IMR-90 (cell line): Measurements from ENCODE around the gene YRDC. TPM values are rescaled to one million over a fixed set of nuclear protein-coding genes. Genes with fewer than 3 reads are reported as not detected.

ENCODE experiments used
- ATAC-seq: fragments of 200-7000 bp; cut with Tn5 transposase; 2 replicates; pipeline ENCODE4 v1.9.1; 2020; ENCODE audit warnings: low read depth, mild to moderate bottlenecking, moderate library complexity
- BruUV-seq: library from RNA; stranded (reverse); fragments of 400-500 nt; replicated peaks from 2 replicates; lab custom pipeline; 2021; lab: Mats Ljungman, UMichigan
- CTCF ChIA-PET: fragments of 300-600 bp; formaldehyde crosslinking; extraction: SDS; loops from one replicate; lab custom pipeline; 2021; ENCODE audit warnings: antibody characterized with exemption; lab: Yijun Ruan, JAX
- POLR2A ChIA-PET: fragments of 300-600 bp; sonication (Branson Sonifier 250); formaldehyde crosslinking; loops from one replicate; lab custom pipeline; 2022; ENCODE audit warnings: antibody characterized with exemption; ENCODE audit not compliant: unreplicated experiment; lab: Charles Lee
- DNase-seq: peaks from one replicate; pipeline ENCODE4 v3.0.0; 2013
- H2AFZ ChIP-seq: replicated peaks from 2 replicates; pipeline ENCODE3; 2013; ENCODE audit warnings: low read length, mild to moderate bottlenecking; ENCODE audit not compliant: poor library complexity
- H2AK5ac ChIP-seq: 2 replicates; pipeline ENCODE4 v1.6.1; 2013; ENCODE audit warnings: low read depth, low read length, inconsistent platforms
- H2AK9ac ChIP-seq: replicated peaks from 2 replicates; pipeline ENCODE3; 2013; ENCODE audit warnings: mild to moderate bottlenecking, low read depth, low read length, moderate library complexity; ENCODE audit not compliant: poor library complexity
- H2BK120ac ChIP-seq: 2 replicates; pipeline ENCODE4 v1.6.1; 2013; ENCODE audit warnings: low read depth, low read length, inconsistent platforms
- H2BK15ac ChIP-seq: 3 replicates; pipeline ENCODE4 v1.6.1; 2013; ENCODE audit warnings: low read depth, low read length, inconsistent platforms
- H2BK20ac ChIP-seq: 2 replicates; pipeline ENCODE4 v1.6.1; 2013; ENCODE audit warnings: low read depth, mild to moderate bottlenecking, inconsistent platforms, low read length, moderate library complexity
- H2BK5ac ChIP-seq: 2 replicates; pipeline ENCODE4 v1.6.1; 2013; ENCODE audit warnings: mild to moderate bottlenecking, low read depth, low read length, inconsistent platforms; ENCODE audit not compliant: poor library complexity, severe bottlenecking
- H3K14ac ChIP-seq: replicated peaks from 2 replicates; pipeline ENCODE4 v1.6.1; 2013; ENCODE audit warnings: low read depth, low read length, inconsistent platforms
- H3K18ac ChIP-seq: 2 replicates; pipeline ENCODE4 v1.6.1; 2013; ENCODE audit warnings: low read depth, low read length, control low read depth
- H3K23ac ChIP-seq: 2 replicates; pipeline ENCODE4 v1.6.1; 2013; ENCODE audit warnings: low read depth, low read length, inconsistent platforms
- H3K27ac ChIP-seq: 2 replicates; pipeline ENCODE4 v1.5.1; 2013; ENCODE audit warnings: mild to moderate bottlenecking, control low read depth, low read length; ENCODE audit not compliant: insufficient read depth
- H3K27me3 ChIP-seq: 2 replicates; pipeline ENCODE4 v1.6.1; 2013; ENCODE audit warnings: low read length; ENCODE audit not compliant: control insufficient read depth, insufficient read depth
- H3K36me3 ChIP-seq: 2 replicates; pipeline ENCODE4 v1.6.1; 2013; ENCODE audit warnings: low read length, mixed read lengths; ENCODE audit not compliant: control insufficient read depth, insufficient read depth
- H3K4ac ChIP-seq: 2 replicates; pipeline ENCODE4 v1.6.1; 2013; ENCODE audit warnings: low read depth, low read length, inconsistent platforms
- H3K4me1 ChIP-seq: 2 replicates; pipeline ENCODE4 v1.6.1; 2013; ENCODE audit warnings: low read length, mixed read lengths; ENCODE audit not compliant: control insufficient read depth, insufficient read depth
- H3K4me2 ChIP-seq: 2 replicates; pipeline ENCODE4 v1.6.1; 2013; ENCODE audit warnings: low read depth, mild to moderate bottlenecking, control low read depth, low read length, moderate library complexity
- H3K4me3 ChIP-seq: 2 replicates; pipeline ENCODE4 v1.5.1; 2013; ENCODE audit warnings: low read depth, mild to moderate bottlenecking, control low read depth, low read length, moderate library complexity; ENCODE audit not compliant: insufficient read depth
- H3K56ac ChIP-seq: 2 replicates; pipeline ENCODE4 v1.6.1; 2013; ENCODE audit warnings: low read length, inconsistent platforms; ENCODE audit not compliant: insufficient read depth; ENCODE audit errors: extremely low read depth
- H3K79me1 ChIP-seq, 2 experiments: 2 replicates each; pipeline ENCODE4 v1.6.1; 2013; ENCODE audit warnings: low read length in 2 of 2, inconsistent platforms in 1 of 2, low read depth in 1 of 2
- H3K9ac ChIP-seq: 2 replicates; pipeline ENCODE4 v1.6.1; 2013; ENCODE audit warnings: low read depth, low read length, control low read depth
- H3K9me1 ChIP-seq: 2 replicates; pipeline ENCODE4 v1.6.1; 2013; ENCODE audit warnings: low read length, inconsistent platforms; ENCODE audit not compliant: insufficient read depth
- H3K9me3 ChIP-seq: 2 replicates; pipeline ENCODE4 v1.6.1; 2013; ENCODE audit warnings: low read length; ENCODE audit not compliant: control insufficient read depth, insufficient read depth
- H4K20me1 ChIP-seq: 2 replicates; pipeline ENCODE4 v1.6.1; 2013; ENCODE audit warnings: low read length, inconsistent platforms; ENCODE audit not compliant: insufficient read depth
- H4K5ac ChIP-seq: 2 replicates; pipeline ENCODE4 v1.6.1; 2013; ENCODE audit warnings: mild to moderate bottlenecking, low read depth, low read length, control low read depth
- H4K8ac ChIP-seq, 2 experiments: 2 replicates each; pipeline ENCODE4 v1.6.1; 2013; ENCODE audit warnings: low read depth in 2 of 2, low read length in 2 of 2, control low read depth in 1 of 2, inconsistent platforms in 1 of 2
- H4K91ac ChIP-seq: 2 replicates; pipeline ENCODE4 v1.6.1; 2013; ENCODE audit warnings: low read depth, low read length, inconsistent platforms; ENCODE audit not compliant: insufficient read depth
- CEBPB ChIP-seq: IDR thresholded peaks from 2 replicates; pipeline ENCODE4 v1.6.1; 2012; ENCODE audit warnings: low read depth, low read length, improper control_type of control experiment
- CHD1 ChIP-seq: IDR thresholded peaks from 2 replicates; pipeline ENCODE4 v1.6.1; 2012; ENCODE audit warnings: low read depth, low read length, improper control_type of control experiment
- POLR2A ChIP-seq: IDR thresholded peaks from 2 replicates; pipeline ENCODE4 v1.6.1; 2012; ENCODE audit warnings: mild to moderate bottlenecking, low read depth, low read length
- RAD21 ChIP-seq: IDR thresholded peaks from 2 replicates; pipeline ENCODE4 v1.6.1; 2012; ENCODE audit warnings: low read length, improper control_type of control experiment
- RFX5 ChIP-seq: IDR thresholded peaks from 2 replicates; pipeline ENCODE4 v1.8.0; 2012; ENCODE audit warnings: low read depth, mild to moderate bottlenecking, low read length, moderate library complexity
- USF2 ChIP-seq: fragments of 150-350 bp; IDR thresholded peaks from 2 replicates; pipeline ENCODE4 v1.6.1; 2017; ENCODE audit warnings: mild to moderate bottlenecking, antibody characterized with exemption, low read length, low read depth
- WGBS, 2 experiments: methylation state at CpG; one replicate each; pipeline versions ENCODE4 v1.1.5 to v1.1.7; 2013; ENCODE audit warnings: missing lambda C conversion rate in 2 of 2; ENCODE audit not compliant: insufficient read length in 1 of 2; ENCODE audit errors: extremely low coverage in 2 of 2; 5-methylcytosine and 5-hydroxymethylcytosine counted together
- dilution Hi-C: fragments of 300-500 bp; cut with HindIII; formaldehyde crosslinking; loops from one replicate; pipeline ENCODE4 v1.14.3; 2018; ENCODE audit warnings: low sequenced_read_pairs; ENCODE audit not compliant: unreplicated experiment
- in situ Hi-C: fragments of 300-500 bp; cut with MboI; formaldehyde crosslinking; loops from 3 replicates; pipeline ENCODE4 v1.14.3; 2019; ENCODE audit warnings: low sequenced_read_pairs, inconsistent platforms, mixed read lengths
- intact Hi-C: fragments of 100-400 bp; cut with micrococcal nuclease; formaldehyde crosslinking; loops from 2 replicates; pipeline ENCODE4 v1.10.0; 2022
- polyA plus RNA-seq, 3 experiments: library from polyadenylated mRNA; depleted of rRNA; stranded (reverse); fragments of >200 nt; gene quantifications; 2 replicates each; pipeline ENCODE4 v1.2.3, GENCODE V29; 2012; ENCODE audit warnings: low replicate concordance in 1 of 3
- total RNA-seq: library from RNA; depleted of rRNA; stranded (reverse); fragments of >200 nt; gene quantifications from 2 replicates; pipeline ENCODE4 v1.2.3, GENCODE V29; 2012

YRDC gene
- total and polyA plus RNA-seq, 2 of the 4 experiments (the other 2 are of a cell fraction) = 21.0 to 21.7 TPM

DNA sequence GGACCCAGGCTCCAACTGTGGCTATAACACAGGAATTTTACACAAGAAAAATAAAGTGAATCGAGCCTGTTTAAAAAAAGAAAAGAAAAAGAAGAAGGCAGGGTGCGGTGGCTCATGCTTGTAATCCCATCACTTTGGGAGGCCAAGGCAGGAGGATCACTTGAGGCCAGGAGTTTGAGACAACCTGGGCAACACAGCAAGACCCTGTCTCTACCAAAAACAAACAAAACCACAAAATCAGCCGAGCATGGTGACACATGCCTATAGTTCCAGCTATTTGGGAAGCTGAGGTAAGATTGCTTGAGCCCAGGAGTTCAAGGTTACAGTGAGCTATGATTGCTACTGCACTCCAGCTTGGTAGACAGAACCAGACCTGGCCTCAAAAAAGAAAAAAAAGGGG is 33.6 kb upstream of the YRDC start:
- no peak overlapping the region for H3K56ac ChIP-seq
- H3K18ac ChIP-seq = no peak overlapping the region
- H3K27ac ChIP-seq = no peak overlapping the region
- ChIA-PET POLR2A (no interaction called here), CTCF (interaction anchor here (1.3 kb wide), 1 partner anchor 15 kb away, joined by 3 read pairs; no protein-coding TSS in a partner anchor)
- dilution Hi-C loops = no loop called here
- H3K4me3 ChIP-seq = no peak overlapping the region
- peaks cover 6% of the 10 kb centered on the region; the same call in 1 of the 2 replicates for H3K9me1 ChIP-seq
- no peak overlapping the region for H3K14ac ChIP-seq
- H2AFZ ChIP-seq = no peak overlapping the region
- peaks cover 24 to 44% of the 10 kb centered on the region in 2 experiments for H3K79me1 ChIP-seq
- peaks cover 33% of the 10 kb centered on the region for H3K36me3 ChIP-seq
- no peak overlapping the region for H2BK15ac ChIP-seq
- H4K8ac ChIP-seq = no peak overlapping the region
- H2AK5ac ChIP-seq = no peak overlapping the region
- H2BK5ac ChIP-seq = no peak overlapping the region
- H4K20me1 ChIP-seq = no peaks in the 10 kb centered on the region; the same call in 1 of the 2 replicates
- no CpG with 5 or more reads among the region's 3 CpGs for WGBS, 2 experiments
- intact Hi-C loops = no loop called here
- no peak overlapping the region for H2AK9ac ChIP-seq
- no peak overlapping the region for H4K91ac ChIP-seq
- no peak for ATAC-seq
- H3K23ac ChIP-seq = no peak overlapping the region
- H3K9ac ChIP-seq = no peak overlapping the region
- no peak overlapping the region for H4K5ac ChIP-seq
- BruUV-seq = no TSS peak
- no peak overlapping the region for H2BK120ac ChIP-seq
- H2BK20ac ChIP-seq = no peak overlapping the region
- no peak overlapping the region for H3K4ac ChIP-seq
- H3K4me2 ChIP-seq = no peak overlapping the region
- H3K9me3 ChIP-seq = no peaks in the 10 kb centered on the region
- peaks cover 3% of the 10 kb centered on the region; the same call in 1 of the 2 replicates for H3K4me1 ChIP-seq
- no peak for TF ChIP-seq CEBPB
- no peak for TF ChIP-seq CHD1
- TF ChIP-seq USF2 = no peak
- no peak for TF ChIP-seq RAD21
- no peak for TF ChIP-seq RFX5
- no peak for TF ChIP-seq POLR2A
- in situ Hi-C loops = no loop called here
- DNase-seq = no peak
- H3K27me3 ChIP-seq = no peaks in the 10 kb centered on the region
